Measurements from ENCODE around the gene FGD2.

The FGD2 gene

GRCh38 chr6:36997811-36998722 is 7.4 kb upstream of the FGD2 start:
- no peak for DNase-seq (ENCODE audit: low read depth)

- no peak for DNase-seq (ENCODE audit: low read depth)
Observed at GRCh38 chr6:36998723-36999038, 6.8 kb upstream of the FGD2 start.

DNA sequence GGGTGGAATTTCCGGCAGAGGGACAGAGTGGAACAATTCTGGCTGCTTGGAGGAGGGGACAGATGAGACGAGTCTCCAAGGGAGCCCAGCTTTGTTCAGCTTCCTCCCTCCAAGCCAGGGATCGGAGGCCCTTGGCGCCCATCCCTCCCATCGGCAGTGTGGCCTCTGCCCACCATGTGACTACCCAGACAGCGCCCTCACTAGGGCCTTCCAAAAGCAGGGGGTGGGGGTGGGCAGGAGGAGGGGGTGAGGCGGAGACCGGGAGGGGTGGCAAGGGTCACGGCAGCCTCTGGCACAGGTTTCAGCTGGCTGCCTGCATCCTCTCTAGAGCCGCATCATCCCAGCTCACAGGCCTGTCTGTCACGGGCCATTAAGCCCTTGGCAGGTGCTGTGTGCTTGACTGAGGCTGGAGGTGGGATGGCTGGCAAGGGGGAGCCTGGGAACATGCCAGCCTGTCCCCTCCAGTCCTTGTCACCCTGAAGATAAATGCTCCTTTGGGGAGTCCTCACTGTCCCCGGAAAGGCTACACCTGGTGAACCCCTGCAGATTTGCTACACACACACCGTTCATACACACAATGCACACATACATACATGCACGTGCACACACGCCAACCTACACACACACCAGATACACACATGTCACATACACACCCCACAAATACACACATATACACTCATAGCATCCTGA is 6.2 kb upstream of the FGD2 start:
- DNase-seq (ENCODE audit: low read depth), result no peak

DNA sequence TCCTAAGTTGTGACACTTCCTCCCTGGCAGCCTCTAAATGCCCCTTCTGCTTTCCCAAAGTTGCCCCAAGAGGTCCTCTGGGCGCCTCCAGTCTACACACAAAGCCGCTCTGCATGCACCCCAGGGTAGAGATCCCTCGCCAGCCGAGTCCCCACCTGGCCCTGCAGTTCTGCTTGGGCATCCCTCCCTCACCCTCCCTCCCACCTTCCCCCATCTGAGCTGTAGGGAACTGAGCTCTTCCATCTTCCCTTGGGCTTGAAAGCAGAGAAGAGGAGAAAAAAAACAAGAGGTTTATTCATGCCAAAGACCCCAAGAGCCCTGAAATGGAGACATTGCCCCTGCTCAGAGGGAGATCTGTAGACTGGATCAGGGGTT is 5.7 kb upstream of the FGD2 start:
- no peak for DNase-seq (ENCODE audit: low read depth)

DNA sequence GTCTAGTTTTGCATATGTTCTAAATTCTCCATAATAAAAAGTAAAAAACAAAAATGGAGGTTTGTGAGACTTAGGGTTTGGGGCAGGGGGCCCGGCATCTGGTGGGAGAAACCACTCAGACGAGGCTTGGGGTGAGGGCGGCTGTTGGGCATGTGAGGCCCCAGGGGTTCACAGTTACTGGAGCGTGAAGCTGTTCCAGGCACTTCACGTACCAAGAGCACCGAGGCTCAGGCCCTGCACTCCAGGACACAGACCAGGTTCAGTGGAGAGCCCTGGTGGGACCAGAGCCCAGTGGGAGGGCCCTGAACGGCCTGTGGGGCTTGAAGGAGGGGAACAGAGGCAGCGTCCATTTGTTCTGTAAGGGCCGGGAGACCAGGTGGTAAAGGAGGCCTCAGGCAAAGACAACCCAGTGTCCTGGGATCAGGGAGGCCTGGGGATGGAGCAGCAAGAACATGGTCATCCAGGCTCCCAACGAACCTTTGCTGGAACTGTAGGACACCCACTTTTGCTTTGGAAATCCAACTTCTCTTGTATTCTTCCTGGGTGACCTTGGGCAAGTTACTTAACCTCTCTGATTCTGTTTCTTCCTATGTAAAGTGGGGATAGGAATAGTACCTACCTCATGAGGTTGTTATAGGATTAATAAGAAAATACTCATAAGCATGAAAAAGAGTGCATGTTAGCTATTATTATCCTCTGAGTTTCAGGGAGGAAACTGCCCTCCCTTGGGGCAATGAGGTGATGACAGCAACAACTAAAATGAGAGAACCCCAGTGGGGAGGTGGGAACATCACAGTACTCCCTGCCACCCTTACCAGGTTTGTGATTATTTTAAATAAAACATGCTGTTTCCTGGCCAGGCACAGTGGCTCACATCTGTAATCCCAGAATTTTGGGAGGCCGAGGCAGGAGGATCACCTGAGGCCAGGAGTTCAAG is 1.1 kb upstream of the FGD2 start:
- no peak for DNase-seq (ENCODE audit: low read depth)

GRCh38 chr6:37005827-37006567 is 542 bp downstream of the FGD2 start:
- DNase-seq (ENCODE audit: low read depth), result no peak

DNA sequence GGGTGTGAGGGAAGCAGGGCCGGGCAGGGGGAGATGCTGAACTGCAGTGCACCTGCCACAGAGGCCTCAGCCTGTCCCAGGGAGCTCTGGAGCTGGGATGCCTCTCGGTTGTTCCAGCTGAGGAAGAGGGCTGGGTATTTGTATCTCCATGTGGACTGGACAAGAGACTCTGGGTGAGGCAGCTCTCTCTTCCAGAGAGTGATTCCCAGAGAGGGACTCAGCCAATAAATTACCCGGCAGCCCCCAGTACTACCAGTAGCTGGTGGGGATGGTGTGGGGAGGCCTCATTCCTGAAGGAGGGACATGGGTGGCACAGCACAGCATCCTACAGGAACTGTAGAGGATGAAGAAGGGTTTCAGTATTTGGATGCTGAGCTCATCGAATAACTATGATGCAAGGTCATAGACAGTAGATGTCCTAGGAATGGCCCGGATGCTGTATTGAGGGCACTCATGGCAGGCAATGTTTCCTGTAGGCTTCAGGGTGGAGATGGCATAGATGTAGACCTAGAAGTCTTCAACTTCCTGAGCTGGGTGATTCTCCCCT is 1.4 kb downstream of the FGD2 start:
- DNase-seq (ENCODE audit: low read depth), result no peak

DNA sequence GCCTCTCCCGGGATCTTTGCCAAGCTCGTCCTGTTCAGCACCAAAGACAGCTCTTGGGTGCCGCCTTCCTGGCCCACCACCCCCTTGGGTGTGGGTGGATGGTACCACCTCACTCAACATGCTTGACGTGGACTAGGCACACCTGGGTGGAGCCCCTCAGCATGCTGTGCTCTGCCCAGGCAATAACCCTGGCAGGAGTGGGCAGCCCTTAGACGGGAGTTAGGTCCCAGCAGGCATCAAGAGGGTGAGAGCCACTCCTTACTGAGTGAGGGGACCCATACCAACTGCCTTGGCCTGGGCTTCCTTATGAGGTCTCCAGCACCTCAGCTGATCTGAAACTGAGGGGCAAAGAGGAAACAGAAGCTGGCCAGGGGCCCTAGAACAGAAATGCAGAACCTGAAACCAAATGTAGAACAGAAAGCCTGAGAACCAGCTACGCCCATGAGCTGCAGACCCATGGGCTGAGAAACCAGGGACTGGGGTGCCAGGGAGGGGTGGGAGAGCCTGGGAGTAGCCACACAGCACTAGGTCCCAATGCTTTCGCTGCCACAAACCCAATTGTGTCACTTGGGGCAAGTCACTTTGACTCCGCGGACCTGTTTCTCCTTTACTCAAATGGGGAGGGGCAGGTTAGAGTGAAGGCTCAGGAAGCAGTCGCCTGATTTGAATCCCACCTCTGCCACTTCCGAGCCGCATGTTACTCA is 2.0 kb downstream of the FGD2 start:
- DNase-seq (ENCODE audit: low read depth), result no peak

DNA sequence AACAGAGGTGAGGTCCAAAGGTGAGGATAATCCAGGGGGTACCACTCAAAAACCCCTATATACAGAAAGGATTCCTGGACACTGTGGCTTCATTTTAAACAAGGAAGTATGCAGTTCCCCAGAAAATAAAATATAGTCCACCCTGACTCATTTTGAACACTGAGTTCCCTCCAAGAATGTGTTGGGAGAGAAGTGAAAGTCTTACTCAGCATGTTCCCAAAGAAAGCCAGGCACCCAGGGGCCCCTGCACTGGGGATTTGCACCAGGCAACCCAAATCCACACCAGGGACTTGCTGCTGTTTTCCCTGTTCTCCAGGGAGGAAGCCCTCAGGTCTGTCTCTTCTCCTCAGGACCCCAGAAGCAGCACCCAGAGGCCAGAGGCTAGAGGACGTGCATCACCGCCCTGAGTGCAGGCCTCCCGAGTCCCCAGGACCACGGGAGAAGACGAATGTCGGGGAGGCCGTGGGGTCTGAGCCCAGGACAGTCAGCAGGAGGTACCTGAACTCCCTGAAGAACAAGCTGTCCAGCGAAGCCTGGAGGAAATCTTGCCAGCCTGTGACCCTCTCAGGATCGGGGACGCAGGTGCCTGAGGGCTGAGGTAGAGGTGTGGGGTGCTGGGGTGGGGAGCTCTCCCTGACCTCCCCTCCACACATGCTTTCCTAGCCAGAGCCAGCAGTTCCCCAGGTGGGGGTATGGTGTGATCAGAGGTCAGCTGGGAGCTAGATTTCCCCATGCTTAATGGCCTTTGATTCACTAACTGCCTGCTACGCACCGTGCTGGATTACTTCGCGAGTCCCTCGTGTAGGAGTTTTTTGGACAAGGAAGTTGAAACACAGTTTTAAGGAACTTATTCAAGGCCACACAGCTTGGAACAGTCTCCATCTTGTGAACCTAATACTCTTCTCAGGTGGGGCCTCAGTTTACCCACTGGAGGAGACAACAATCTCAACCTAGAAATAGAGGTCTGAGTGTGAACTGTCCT is 3.3 kb downstream of the FGD2 start:
- no peak for DNase-seq (ENCODE audit: low read depth)

DNA sequence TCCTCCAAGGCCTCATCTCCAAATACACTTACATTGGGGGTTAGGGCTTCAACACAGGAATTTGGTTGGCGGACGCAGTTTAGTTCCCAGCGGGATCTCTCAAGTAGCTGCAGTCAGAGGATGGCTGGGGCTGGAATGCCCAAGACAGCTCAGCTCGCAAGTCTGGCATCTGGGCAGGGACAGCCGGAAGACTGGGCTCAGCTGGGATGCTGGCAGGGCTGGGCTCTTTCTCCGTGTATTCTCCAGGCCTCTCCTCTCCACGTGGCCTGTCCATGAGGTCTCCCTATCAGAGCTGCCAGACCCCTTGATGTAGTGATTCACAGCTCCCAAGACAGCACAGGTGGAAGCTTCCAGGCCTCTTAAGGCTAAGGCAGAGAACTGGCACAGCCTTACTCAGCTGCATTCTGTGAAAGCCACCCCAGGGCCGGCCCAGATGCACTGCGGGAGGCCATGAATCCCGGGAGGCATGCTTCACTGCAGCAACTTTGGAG is 5.0 kb downstream of the FGD2 start:
- no peak for DNase-seq (ENCODE audit: low read depth)

GRCh38 chr6:37011656-37012378 is 6.4 kb downstream of the FGD2 start:
- no peak for DNase-seq (ENCODE audit: low read depth)

- no peak for DNase-seq (ENCODE audit: low read depth)
Observed at GRCh38 chr6:37013516-37014491, 8.3 kb downstream of the FGD2 start.

- no peak for DNase-seq (ENCODE audit: low read depth)
Observed at GRCh38 chr6:37014667-37015066, 9.2 kb downstream of the FGD2 start.

- no peak for DNase-seq (ENCODE audit: low read depth)
Observed at GRCh38 chr6:37015532-37015931, 10.1 kb downstream of the FGD2 start.

GRCh38 chr6:37016995-37017394 is 11.5 kb downstream of the FGD2 start:
- no peak for DNase-seq (ENCODE audit: low read depth)

- DNase-seq (ENCODE audit: low read depth), result no peak
Observed at GRCh38 chr6:37017606-37018197, 12.2 kb downstream of the FGD2 start.

Data from stimulated activated CD4-positive, alpha-beta T cell treated with anti-CD3 and anti-CD28 coated beads, Interleukin-2, amount 100 ng/mL, for 4 hours (primary cell).